B cell (primary cell): Measurements from ENCODE around the gene LSM14A. TPM values are rescaled to one million over a fixed set of nuclear protein-coding genes. Genes with fewer than 3 reads are reported as not detected.
"Not testable (repeated sequence)": the region's sequence is repeated elsewhere in the genome, so short reads cannot be mapped to it uniquely, and the experiment has no call there.

ENCODE experiments used
- ATAC-seq: fragments of 200-7000 bp; cut with Tn5 transposase; one replicate; pipeline ENCODE4 v1.10.0; 2021; ENCODE audit warnings: low read depth, mild to moderate bottlenecking, moderate number of reproducible peaks, moderate library complexity
- CTCF ChIA-PET: fragments of 350-600 bp; sonication (Branson Sonifier 250); formaldehyde crosslinking; loops from one replicate; lab custom pipeline; 2021; ENCODE audit warnings: antibody characterized with exemption, inconsistent platforms; lab: Charles Lee
- POLR2A ChIA-PET: fragments of 350-600 bp; sonication (Branson Sonifier 250); formaldehyde crosslinking; loops from one replicate; lab custom pipeline; 2021; ENCODE audit warnings: antibody characterized with exemption; lab: Charles Lee
- DNase-seq: peaks from one replicate; pipeline ENCODE4 v3.0.0; 2013
- H2AFZ ChIP-seq: 2 replicates; pipeline ENCODE4 v1.6.1; 2012; ENCODE audit warnings: mild to moderate bottlenecking, low read depth, low read length; ENCODE audit not compliant: insufficient read depth, poor library complexity, severe bottlenecking
- H3K27ac ChIP-seq, 2 donors: 1 replicate in 1 of 2; 2 replicates in 1 of 2; pipeline ENCODE4 v1.5.1; 2012 to 2013; ENCODE audit warnings: low read length in 2 of 2, mild to moderate bottlenecking in 2 of 2, moderate library complexity in 1 of 2
- H3K27me3 ChIP-seq, 4 experiments: fragments of 200-600 bp in 1 of 4; sonication (generic) in 1 of 4; replicated peaks in 1 of 4; 1 replicate in 2 of 4; 2 replicates in 2 of 4; pipeline versions ENCODE4 v1.6.1 to v1.7.0; 2013 to 2016; ENCODE audit warnings: low read length in 3 of 4, mild to moderate bottlenecking in 2 of 4, mixed read lengths in 1 of 4, moderate library complexity in 1 of 4; ENCODE audit not compliant: insufficient read depth in 4 of 4, control insufficient read depth in 3 of 4; ENCODE audit errors: control extremely low read depth in 1 of 4
- H3K36me3 ChIP-seq, 2 experiments: replicated peaks in 1 of 2; 1 replicate in 1 of 2; 2 replicates in 1 of 2; pipeline versions ENCODE4 v1.6.1 to v1.7.1; 2013; ENCODE audit warnings: low read length in 1 of 2; ENCODE audit not compliant: insufficient read depth in 2 of 2, control insufficient read depth in 1 of 2; ENCODE audit errors: control extremely low read depth in 1 of 2, extremely low read depth in 1 of 2
- H3K4me1 ChIP-seq, 2 donors: fragments of 200-600 bp in 1 of 2; sonication (generic) in 1 of 2; 1 replicate in 1 of 2; 2 replicates in 1 of 2; pipeline versions ENCODE4 v1.5.1 to v1.6.1; 2013 to 2017; ENCODE audit warnings: low read length in 2 of 2; ENCODE audit not compliant: control insufficient read depth in 2 of 2, insufficient read depth in 2 of 2
- H3K4me2 ChIP-seq: replicated peaks from 2 replicates; pipeline ENCODE3; 2012; ENCODE audit warnings: mild to moderate bottlenecking, low read depth, low read length; ENCODE audit not compliant: poor library complexity, severe bottlenecking
- H3K4me3 ChIP-seq, 5 experiments: fragments of 200-600 bp in 1 of 5; sonication (generic) in 1 of 5; 1 replicate in 3 of 5; 2 replicates in 2 of 5; pipeline versions ENCODE4 v1.5.1 to v1.7.0; 2011 to 2016; ENCODE audit warnings: low read length in 4 of 5, mild to moderate bottlenecking in 4 of 5, low read depth in 2 of 5, control low read depth in 1 of 5, moderate library complexity in 1 of 5; ENCODE audit not compliant: insufficient read depth in 1 of 5; ENCODE audit errors: control extremely low read depth in 1 of 5, extremely low read depth in 1 of 5
- H3K79me2 ChIP-seq: fragments of 200-600 bp; sonication (generic); one replicate; pipeline ENCODE4 v1.6.0; 2016; ENCODE audit warnings: low read length; ENCODE audit not compliant: control insufficient read depth, insufficient read depth
- H3K9ac ChIP-seq: fragments of 200-600 bp; sonication (generic); 2 replicates; pipeline ENCODE4 v1.6.1; 2017; ENCODE audit warnings: mild to moderate bottlenecking, low read length, moderate library complexity
- H3K9me3 ChIP-seq, 3 donors: one replicate each; pipeline versions ENCODE4 v1.6.1 to v1.7.1; 2013; ENCODE audit warnings: low read length in 2 of 3; ENCODE audit not compliant: control insufficient read depth in 2 of 3, insufficient read depth in 1 of 3; ENCODE audit errors: control extremely low read depth in 1 of 3
- H4K20me1 ChIP-seq: 2 replicates; pipeline ENCODE4 v1.6.0; 2012; ENCODE audit warnings: mild to moderate bottlenecking, low read length; ENCODE audit not compliant: insufficient read depth, control insufficient read depth, poor library complexity, severe bottlenecking
- H3K27ac Mint-ChIP-seq: one replicate; pipeline ENCODE4 v1.8.0; 2021; ENCODE audit warnings: mixed read lengths
- H3K27me3 Mint-ChIP-seq: one replicate; pipeline ENCODE4 v1.8.0; 2021; ENCODE audit warnings: mixed read lengths
- H3K4me1 Mint-ChIP-seq: one replicate; pipeline ENCODE4 v1.8.0; 2021; ENCODE audit warnings: mixed read lengths
- H3K4me3 Mint-ChIP-seq: one replicate; pipeline ENCODE4 v1.8.0; 2021; ENCODE audit warnings: mixed read lengths
- H3K9me3 Mint-ChIP-seq: one replicate; pipeline ENCODE4 v1.8.0; 2022; ENCODE audit warnings: mixed read lengths; ENCODE audit not compliant: insufficient read depth
- CTCF ChIP-seq: fragments of 200-600 bp; IDR thresholded peaks from one replicate; pipeline ENCODE4 v1.8.0; 2022; ENCODE audit warnings: antibody characterized with exemption, mild to moderate bottlenecking
- EZH2 ChIP-seq: IDR thresholded peaks from 2 replicates; pipeline ENCODE4 v1.6.1; 2012; ENCODE audit warnings: borderline replicate concordance, low read depth, mild to moderate bottlenecking, moderate library complexity, low read length; ENCODE audit not compliant: insufficient read depth, poor library complexity, severe bottlenecking
- WGBS: methylation state at CpG from one replicate; pipeline ENCODE4 v1.1.5; 2013; ENCODE audit warnings: missing lambda C conversion rate; ENCODE audit not compliant: insufficient coverage; 5-methylcytosine and 5-hydroxymethylcytosine counted together
- intact Hi-C: fragments of 100-400 bp; cut with micrococcal nuclease; formaldehyde crosslinking; loops from one replicate; pipeline ENCODE4 v1.10.0; 2022
- polyA plus RNA-seq: library from polyadenylated mRNA; depleted of rRNA; stranded (reverse); fragments of >200 nt; gene quantifications from 2 replicates; pipeline ENCODE4 v1.2.3, GENCODE V29; 2012
- total RNA-seq, 2 donors: library from RNA; stranded (reverse); fragments of 120-200 nt in 1 of 2; gene quantifications; 1 replicate in 1 of 2; 2 replicates in 1 of 2; pipeline versions ENCODE4 v1.2.3 to v1.2.4, GENCODE V29; 2013 to 2022

The LSM14A gene
- total and polyA plus RNA-seq, 2 donors (not counting 1 experiment from before 2014, with no cell fraction given): 90.7 to 163 TPM

GRCh38 chr19:34243138-34243875 is 71.0 kb downstream of the LSM14A start:
- H3K9me3 Mint-ChIP-seq, H3K4me1 ChIP-seq, H3K4me2 ChIP-seq, H3K4me3 ChIP-seq, CTCF ChIA-PET, H3K9me3 ChIP-seq, POLR2A ChIA-PET, H3K27me3 Mint-ChIP-seq, H4K20me1 ChIP-seq, H3K36me3 ChIP-seq, H3K27ac ChIP-seq, H3K4me1 Mint-ChIP-seq, intact Hi-C loops, H3K27ac Mint-ChIP-seq, H2AFZ ChIP-seq, H3K9ac ChIP-seq, H3K79me2 ChIP-seq, ATAC-seq, H3K4me3 Mint-ChIP-seq, DNase-seq, H3K27me3 ChIP-seq: not testable (repeated sequence)
- WGBS: 94% methylated on average over 9 of the region's 10 CpGs

GRCh38 chr19:34243876-34244578 is 71.7 kb downstream of the LSM14A start:
- ChIA-PET CTCF (interaction anchor here (0.9 kb wide), 2 partner anchors 91 to 92 kb away, joined by 3 read pairs; no protein-coding TSS in a partner anchor), POLR2A (no interaction called here)
- no peak overlapping the region for H3K9ac ChIP-seq
- no peak for DNase-seq
- Mint-ChIP-seq H3K9me3 (no peaks in the 10 kb centered on the region), H3K27me3 (no peaks in the 10 kb centered on the region), H3K27ac (no peak overlapping the region), H3K4me1 (peaks cover 3% of the 10 kb centered on the region), H3K4me3 (no peak overlapping the region)
- intact Hi-C loops: no loop called here
- TF ChIP-seq CTCF (no peak), EZH2 (no peak)
- H3K4me3 ChIP-seq: no peak overlapping the region
- H3K27me3 ChIP-seq: no peaks in the 10 kb centered on the region
- H3K36me3 ChIP-seq: no peaks in the 10 kb centered on the region
- no peaks in the 10 kb centered on the region for H3K4me1 ChIP-seq
- no peaks in the 10 kb centered on the region for H3K9me3 ChIP-seq
- H2AFZ ChIP-seq: no peak overlapping the region
- H3K4me2 ChIP-seq: no peak overlapping the region
- no peak for ATAC-seq
- no peaks in the 10 kb centered on the region for H4K20me1 ChIP-seq
- WGBS: 87% methylated on average over 15 of the region's 17 CpGs
- H3K27ac ChIP-seq: no peak overlapping the region
- H3K79me2 ChIP-seq: no peaks in the 10 kb centered on the region
